Activated T-cell treated with anti-CD3 and anti-CD28 coated beads, Interleukin-2, amount 50 U/mL, for 24 hours (primary cell): ENCODE data around the gene CRKL.

ENCODE experiments used
- DNase-seq: peaks from one replicate; pipeline ENCODE4 v3.0.0-alpha.2; 2020
- H3K27ac Mint-ChIP-seq: 2 replicates; pipeline ENCODE4 v1.8.0; 2020; ENCODE audit warnings: mild to moderate bottlenecking, mixed read lengths
- H3K27me3 Mint-ChIP-seq: 2 replicates; pipeline ENCODE4 v1.8.0; 2020; ENCODE audit warnings: mixed read lengths
- H3K36me3 Mint-ChIP-seq: 2 replicates; pipeline ENCODE4 v1.8.0; 2020; ENCODE audit warnings: low read depth, mixed read lengths
- H3K4me1 Mint-ChIP-seq: 2 replicates; pipeline ENCODE4 v1.8.0; 2020; ENCODE audit warnings: low read depth, mixed read lengths
- H3K4me3 Mint-ChIP-seq: 2 replicates; pipeline ENCODE4 v1.8.0; 2020; ENCODE audit warnings: mild to moderate bottlenecking, moderate library complexity, mixed read lengths
- H3K9me3 Mint-ChIP-seq: 2 replicates; pipeline ENCODE4 v1.8.0; 2020; ENCODE audit warnings: mixed read lengths

Gene CRKL

GRCh38 chr22:20959578-20960461 lies 42.6 kb downstream of the CRKL start:
- H3K27ac Mint-ChIP-seq, result no peak overlapping the region
- H3K4me1 Mint-ChIP-seq, result peaks cover 22% of the 10 kb centered on the region
- no peak for DNase-seq
- no peaks in the 10 kb centered on the region for H3K9me3 Mint-ChIP-seq
- H3K36me3 Mint-ChIP-seq, result no peaks in the 10 kb centered on the region
- no peak overlapping the region for H3K4me3 Mint-ChIP-seq
- H3K27me3 Mint-ChIP-seq, result peaks cover 49% of the 10 kb centered on the region

- H3K36me3 Mint-ChIP-seq, result no peaks in the 10 kb centered on the region
- no peak overlapping the region for H3K4me3 Mint-ChIP-seq
- H3K9me3 Mint-ChIP-seq, result no peaks in the 10 kb centered on the region
- peak overlapping the region; percentile 56 for H3K27ac Mint-ChIP-seq
- peaks cover 25% of the 10 kb centered on the region for H3K4me1 Mint-ChIP-seq
- H3K27me3 Mint-ChIP-seq, result peaks cover 53% of the 10 kb centered on the region
- no peak for DNase-seq
Observed at GRCh38 chr22:20960609-20961008, 43.4 kb downstream of the CRKL start.

DNA sequence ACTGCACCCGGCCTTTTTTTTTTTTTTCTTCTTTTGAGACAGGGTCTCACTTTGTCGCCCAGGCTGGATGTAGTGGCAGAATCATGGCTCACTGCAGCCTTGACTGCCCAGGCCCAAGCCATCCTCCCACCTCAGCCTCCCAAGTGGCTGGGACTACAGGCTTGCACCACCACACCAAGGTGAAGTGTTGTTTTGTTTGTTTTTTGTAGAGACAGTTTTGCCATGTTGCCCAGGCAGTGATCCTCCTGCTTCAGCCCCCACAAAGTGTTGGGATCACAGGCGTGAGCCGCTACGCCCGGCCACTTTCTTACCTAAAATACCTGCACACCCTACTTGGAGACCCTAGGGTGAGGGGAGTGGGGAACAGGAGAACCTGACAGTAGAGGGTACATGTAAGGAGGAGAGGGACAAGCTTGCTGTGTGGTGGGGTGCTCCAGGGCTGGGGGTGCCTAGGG lies 45.3 kb downstream of the CRKL start:
- no peaks in the 10 kb centered on the region for H3K9me3 Mint-ChIP-seq
- no peak overlapping the region for H3K27ac Mint-ChIP-seq

DNA sequence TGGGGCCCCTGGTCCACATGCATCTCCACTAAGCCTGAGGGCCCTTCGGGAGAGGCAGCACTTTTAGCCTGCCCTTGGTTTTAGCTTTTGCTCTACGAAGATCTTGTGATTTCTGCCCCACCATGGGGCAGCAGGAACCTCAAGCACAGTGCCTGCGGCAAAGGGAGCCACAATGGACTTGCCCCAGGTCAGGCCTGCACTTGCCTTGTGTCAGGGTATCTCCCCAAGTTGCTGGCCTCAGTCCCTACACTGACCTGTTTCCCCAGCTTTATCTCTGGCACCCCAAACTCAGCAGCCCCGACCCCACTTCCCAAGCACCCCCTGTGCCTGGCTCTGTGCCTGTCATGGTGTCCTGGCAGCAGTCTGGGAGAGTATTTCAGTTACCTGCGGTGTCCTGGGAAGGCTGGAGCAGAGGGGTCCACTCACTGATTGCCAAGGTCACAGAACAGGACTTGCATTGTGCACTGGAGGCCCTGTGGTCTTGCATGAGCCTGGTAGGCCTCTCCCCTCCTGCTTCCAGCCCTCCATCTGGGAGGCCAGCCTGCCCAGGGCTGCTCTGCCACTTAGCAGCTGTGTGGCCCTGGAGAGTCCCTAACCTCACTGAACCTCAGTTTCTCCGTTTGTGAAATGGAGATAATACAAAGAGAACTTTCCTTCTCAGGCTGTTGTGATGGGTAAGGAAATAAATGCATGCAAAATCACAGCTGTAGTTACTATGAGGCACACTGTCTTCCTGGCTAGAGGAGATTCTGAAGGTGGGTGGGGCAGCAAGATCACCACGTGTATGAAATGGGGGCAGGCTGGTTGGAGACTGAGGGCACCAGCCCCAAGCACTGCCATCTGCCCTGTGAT lies 46.2 kb downstream of the CRKL start:
- peaks cover 34% of the 10 kb centered on the region for H3K27me3 Mint-ChIP-seq
- peaks cover 16% of the 10 kb centered on the region for H3K4me1 Mint-ChIP-seq
- H3K4me3 Mint-ChIP-seq, result no peak overlapping the region
- H3K9me3 Mint-ChIP-seq, result no peaks in the 10 kb centered on the region
- H3K36me3 Mint-ChIP-seq, result no peaks in the 10 kb centered on the region
- no peak overlapping the region for H3K27ac Mint-ChIP-seq
- no peak for DNase-seq

More for the DNA sequence above, 45.3 kb downstream of the CRKL start:
- DNase-seq, result no peak
- Mint-ChIP-seq H3K27me3 (peaks cover 43% of the 10 kb centered on the region), H3K36me3 (no peaks in the 10 kb centered on the region), H3K4me1 (peaks cover 16% of the 10 kb centered on the region), H3K4me3 (no peak overlapping the region)

- peak overlapping the region; percentile 67 for H3K4me3 Mint-ChIP-seq
- H3K27ac Mint-ChIP-seq, result no peak overlapping the region
- peaks cover 30% of the 10 kb centered on the region for H3K27me3 Mint-ChIP-seq
Observed at GRCh38 chr22:20964090-20964798, 47.0 kb downstream of the CRKL start.

GRCh38 chr22:20964799-20965103 lies 47.5 kb downstream of the CRKL start:
- Mint-ChIP-seq H3K27ac (no peak overlapping the region), H3K27me3 (peaks cover 30% of the 10 kb centered on the region), H3K9me3 (no peaks in the 10 kb centered on the region), H3K36me3 (no peaks in the 10 kb centered on the region), H3K4me3 (peak overlapping the region; percentile 67), H3K4me1 (peaks cover 16% of the 10 kb centered on the region)
- no peak for DNase-seq

More at GRCh38 chr22:20964090-20964798, 47.0 kb downstream of the CRKL start:
- Mint-ChIP-seq H3K9me3 (no peaks in the 10 kb centered on the region), H3K4me1 (peaks cover 16% of the 10 kb centered on the region), H3K36me3 (no peaks in the 10 kb centered on the region)
- DNase-seq, result no peak

- H3K4me3 Mint-ChIP-seq, result peak overlapping the region; percentile 15
- H3K4me1 Mint-ChIP-seq, result peaks cover 16% of the 10 kb centered on the region
- no peaks in the 10 kb centered on the region for H3K36me3 Mint-ChIP-seq
- H3K27me3 Mint-ChIP-seq, result peaks cover 26% of the 10 kb centered on the region
- no peak overlapping the region for H3K27ac Mint-ChIP-seq
- no peaks in the 10 kb centered on the region for H3K9me3 Mint-ChIP-seq
- no peak for DNase-seq
Observed at GRCh38 chr22:20965104-20965887, 48.1 kb downstream of the CRKL start.

GRCh38 chr22:20965888-20966855 lies 49.0 kb downstream of the CRKL start:
- Mint-ChIP-seq H3K36me3 (no peaks in the 10 kb centered on the region), H3K4me1 (peaks cover 16% of the 10 kb centered on the region), H3K27ac (no peak overlapping the region), H3K4me3 (no peak overlapping the region), H3K9me3 (no peaks in the 10 kb centered on the region), H3K27me3 (peaks cover 22% of the 10 kb centered on the region)
- no peak for DNase-seq

DNA sequence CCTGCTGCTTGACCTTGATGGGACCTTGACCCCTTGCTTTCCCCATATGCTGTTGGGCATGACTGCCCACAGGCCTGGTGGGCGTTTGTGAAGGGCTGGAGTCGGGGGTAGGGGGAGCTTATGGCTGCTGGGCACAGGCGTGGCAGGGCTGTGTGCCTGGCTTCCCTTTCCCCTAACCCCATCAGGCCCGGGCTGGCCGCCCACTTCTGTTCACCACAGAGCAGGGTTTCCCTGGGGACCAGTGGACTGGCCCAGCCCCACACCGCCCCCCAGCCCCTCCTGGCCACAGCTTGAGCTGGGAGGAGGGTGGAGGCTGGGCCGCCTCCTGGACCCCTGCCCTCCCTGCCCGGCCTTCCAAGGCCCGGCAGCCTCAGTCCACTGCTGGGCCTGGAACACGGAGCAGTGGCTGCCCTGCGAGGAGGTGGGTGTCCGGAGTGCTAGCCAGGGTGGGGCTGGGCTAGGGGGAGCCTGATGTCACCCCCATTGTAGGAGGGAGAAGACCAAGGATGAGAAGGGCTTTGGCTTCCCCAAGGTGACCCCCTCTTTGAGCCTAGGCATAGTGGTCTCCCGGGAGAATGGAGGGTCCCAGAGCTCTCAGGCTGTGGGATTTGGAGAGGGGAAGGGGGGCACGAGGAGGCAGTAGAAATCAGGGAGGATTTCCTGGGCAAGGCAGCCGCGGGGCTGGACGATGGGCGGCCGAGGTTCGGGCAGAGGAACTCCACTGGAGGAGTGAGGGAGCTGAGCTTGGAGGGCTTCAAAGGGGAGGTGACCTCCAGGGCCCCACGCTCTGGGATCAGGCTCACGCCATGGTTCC lies 49.9 kb downstream of the CRKL start, which contains the start of gene AIFM3:
TSS of gene AIFM3 (plus strand) at position 373 of the 814 bp plus-strand sequence. CDS start 690 bp downstream, outside the sequence.
- H3K4me1 Mint-ChIP-seq, result peaks cover 11% of the 10 kb centered on the region
- no peak for DNase-seq
- peaks cover 22% of the 10 kb centered on the region for H3K27me3 Mint-ChIP-seq
- H3K9me3 Mint-ChIP-seq, result no peaks in the 10 kb centered on the region
- H3K36me3 Mint-ChIP-seq, result no peaks in the 10 kb centered on the region
- H3K27ac Mint-ChIP-seq, result no peak within 1 kb of the TSS
- no peak within 1 kb of the TSS for H3K4me3 Mint-ChIP-seq

DNA sequence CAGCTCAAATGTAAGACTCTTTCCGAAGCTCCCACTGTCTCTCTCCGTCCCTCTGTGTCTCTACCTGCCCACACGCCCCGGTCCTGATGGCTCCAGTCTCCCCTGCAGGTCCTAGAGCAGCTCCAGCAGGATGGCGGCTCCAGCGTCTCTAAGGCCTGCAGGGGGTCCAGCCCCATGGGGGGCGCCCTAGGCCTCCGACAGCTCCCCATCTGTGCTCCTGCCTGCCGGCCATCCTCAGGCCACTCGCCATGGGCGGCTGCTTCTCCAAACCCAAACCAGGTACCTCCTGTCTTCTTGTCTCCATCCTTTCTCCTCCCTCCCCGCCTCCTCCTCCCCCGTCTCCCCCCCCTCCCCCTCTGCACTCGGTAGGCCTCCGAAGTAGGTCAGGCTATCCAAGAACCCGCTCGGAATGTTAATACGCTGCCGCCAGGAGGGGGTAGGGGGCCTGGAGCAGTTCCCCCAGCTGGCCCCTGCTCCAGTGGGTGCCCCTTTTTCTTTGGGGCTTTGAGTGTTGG lies 50.5 kb downstream of the CRKL start:
- peaks cover 22% of the 10 kb centered on the region for H3K27me3 Mint-ChIP-seq
- no peak overlapping the region for H3K27ac Mint-ChIP-seq
- no peak for DNase-seq
- no peak overlapping the region for H3K4me3 Mint-ChIP-seq
- no peaks in the 10 kb centered on the region for H3K9me3 Mint-ChIP-seq
- peaks cover 11% of the 10 kb centered on the region for H3K4me1 Mint-ChIP-seq
- H3K36me3 Mint-ChIP-seq, result no peaks in the 10 kb centered on the region

DNA sequence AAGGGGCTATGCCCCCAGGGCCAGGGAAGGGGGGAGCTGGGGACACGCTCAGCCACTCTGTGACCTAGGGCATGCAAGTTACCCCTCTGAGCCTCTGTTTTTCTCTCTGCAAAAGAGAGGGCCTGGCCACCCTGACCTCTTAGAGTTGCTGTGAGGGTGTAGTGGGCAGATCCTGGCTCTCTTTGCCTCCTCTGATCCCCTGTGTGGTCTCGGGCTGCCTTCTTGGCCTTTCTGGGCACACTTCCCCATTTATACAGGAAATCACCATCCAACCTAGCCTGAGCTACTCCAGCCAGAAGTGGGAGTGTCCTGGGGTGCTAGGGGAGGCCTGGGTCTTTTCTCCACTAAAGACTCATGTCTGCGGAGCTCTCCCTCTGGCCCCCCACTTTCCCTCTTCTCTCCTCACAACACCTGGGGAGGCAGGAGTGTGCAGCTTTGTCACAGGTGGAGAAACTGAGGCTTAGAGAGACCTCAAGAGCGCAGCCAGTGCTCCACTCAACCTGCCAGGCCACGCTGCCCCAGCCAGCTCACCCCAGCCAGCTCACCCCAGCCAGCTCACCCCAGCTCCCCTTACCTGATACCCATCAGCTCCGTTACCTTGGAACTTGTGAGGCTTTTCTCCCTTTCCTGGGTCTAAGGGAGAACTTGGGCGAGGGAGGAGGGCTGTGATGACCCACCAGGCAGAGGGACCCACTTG lies 51.2 kb downstream of the CRKL start:
- Mint-ChIP-seq H3K27ac (no peak overlapping the region), H3K36me3 (no peaks in the 10 kb centered on the region), H3K9me3 (no peaks in the 10 kb centered on the region), H3K4me1 (peaks cover 11% of the 10 kb centered on the region), H3K27me3 (peaks cover 20% of the 10 kb centered on the region), H3K4me3 (no peak overlapping the region)
- DNase-seq, result no peak
